8988T (cell line): ENCODE results near the gene PTPRN2.
"Not testable (repeated sequence)": the region's sequence is repeated elsewhere in the genome, so short reads cannot be mapped to it uniquely, and the experiment has no call there.

Experiments used
- DNase-seq: peaks from one replicate; pipeline ENCODE4 v3.0.0; 2011

PTPRN2 gene

GRCh38 chr7:157573244-157573643 lies 1014.4 kb downstream of the PTPRN2 start:
- no peak for DNase-seq

- no peak for DNase-seq
Measured at GRCh38 chr7:157572622-157573021, 1015.0 kb downstream of the PTPRN2 start.

- no peak for DNase-seq
Measured at GRCh38 chr7:157570531-157571200, 1017.0 kb downstream of the PTPRN2 start.

GRCh38 chr7:157569967-157570366 lies 1017.7 kb downstream of the PTPRN2 start:
- no peak for DNase-seq

- no peak for DNase-seq
Measured at GRCh38 chr7:157568770-157569584, 1018.6 kb downstream of the PTPRN2 start.

GRCh38 chr7:157568106-157568769 lies 1019.4 kb downstream of the PTPRN2 start:
- no peak for DNase-seq

- DNase-seq, result no peak
Measured at GRCh38 chr7:157567666-157568065, 1020.0 kb downstream of the PTPRN2 start.

GRCh38 chr7:157566631-157567006 lies 1021.0 kb downstream of the PTPRN2 start:
- no peak for DNase-seq

- no peak for DNase-seq
Measured at GRCh38 chr7:157565981-157566630, 1021.5 kb downstream of the PTPRN2 start.

- DNase-seq, result no peak
Measured at GRCh38 chr7:157565201-157565626, 1022.4 kb downstream of the PTPRN2 start.

- DNase-seq, result peak; percentile 42
Measured at GRCh38 chr7:157564517-157565177, 1023.0 kb downstream of the PTPRN2 start.

- DNase-seq, result not testable (repeated sequence)
Measured at GRCh38 chr7:157563467-157564135, 1024.0 kb downstream of the PTPRN2 start.

- DNase-seq, result not testable (repeated sequence)
Measured at GRCh38 chr7:157562522-157563398, 1024.9 kb downstream of the PTPRN2 start.

GRCh38 chr7:157561816-157562410 lies 1025.7 kb downstream of the PTPRN2 start:
- no peak for DNase-seq

GRCh38 chr7:157561523-157561785 lies 1026.2 kb downstream of the PTPRN2 start:
- no peak for DNase-seq

- DNase-seq, result no peak
Measured at GRCh38 chr7:157560710-157561522, 1026.7 kb downstream of the PTPRN2 start.

- no peak for DNase-seq
Measured at GRCh38 chr7:157560258-157560654, 1027.4 kb downstream of the PTPRN2 start.

- DNase-seq, result no peak
Measured at GRCh38 chr7:157559596-157560257, 1027.9 kb downstream of the PTPRN2 start.

- DNase-seq, result no peak
Measured at GRCh38 chr7:157558875-157559595, 1028.6 kb downstream of the PTPRN2 start.
